Middle frontal gyrus (tissue), 1 donor: ENCODE measurements around the gene AK5.
"Not testable (repeated sequence)": the region's sequence is repeated elsewhere in the genome, so short reads cannot be mapped to it uniquely, and the experiment has no call there.

Experiments used
- DNase-seq: peaks from one replicate; pipeline ENCODE4 v3.0.0-alpha.2; 2015; ENCODE audit warnings: low spot score; ENCODE audit errors: extremely low spot score

Gene AK5

GRCh38 chr1:77394166-77394565 is 112.3 kb downstream of the AK5 start:
- no peak for DNase-seq

- DNase-seq = peak; percentile 33
Measured at GRCh38 chr1:77395051-77395450, 113.2 kb downstream of the AK5 start.

- no peak for DNase-seq
Measured at GRCh38 chr1:77398152-77398551, 116.3 kb downstream of the AK5 start.

- peak; percentile 63 for DNase-seq
Measured at GRCh38 chr1:77399250-77400086, 117.6 kb downstream of the AK5 start.

GRCh38 chr1:77400781-77401180 is 119.0 kb downstream of the AK5 start:
- no peak for DNase-seq

- DNase-seq = no peak
Measured at GRCh38 chr1:77401384-77401783, 119.6 kb downstream of the AK5 start.

GRCh38 chr1:77405186-77405585 is 123.4 kb downstream of the AK5 start:
- no peak for DNase-seq

GRCh38 chr1:77406661-77407060 is 124.8 kb downstream of the AK5 start:
- DNase-seq = no peak

GRCh38 chr1:77407738-77408375 is 126.0 kb downstream of the AK5 start:
- no peak for DNase-seq

- not testable (repeated sequence) for DNase-seq
Measured at GRCh38 chr1:77408933-77409332, 127.1 kb downstream of the AK5 start.

- no peak for DNase-seq
Measured at GRCh38 chr1:77412069-77412819, 130.4 kb downstream of the AK5 start.

GRCh38 chr1:77412820-77413530 is 131.2 kb downstream of the AK5 start:
- no peak for DNase-seq

GRCh38 chr1:77413541-77414335 is 131.9 kb downstream of the AK5 start:
- DNase-seq = no peak

- DNase-seq = no peak
Measured at GRCh38 chr1:77415579-77415978, 133.8 kb downstream of the AK5 start.

GRCh38 chr1:77416692-77417450 is 135.1 kb downstream of the AK5 start:
- DNase-seq = no peak

GRCh38 chr1:77418055-77418454 is 136.2 kb downstream of the AK5 start:
- not testable (repeated sequence) for DNase-seq

- peak; percentile 25 for DNase-seq
Measured at GRCh38 chr1:77421504-77422233, 139.8 kb downstream of the AK5 start.

- DNase-seq = no peak
Measured at GRCh38 chr1:77424236-77424635, 142.4 kb downstream of the AK5 start.

GRCh38 chr1:77428068-77428467 is 146.2 kb downstream of the AK5 start:
- DNase-seq = no peak
